Hematopoietic multipotent progenitor cell treated with erythropoietin and hydrocortisone succinate and interleukin-3 and kit ligand, for 8 days (in vitro differentiated cells): ENCODE results near the gene DNER.
"Not testable (repeated sequence)": the region's sequence is repeated elsewhere in the genome, so short reads cannot be mapped to it uniquely, and the experiment has no call there.

Experiments used
- DNase-seq: peaks from one replicate; pipeline ENCODE4 v3.0.0-alpha.2; 2015

Gene DNER

GRCh38 chr2:229376866-229377265 is 337.5 kb downstream of the DNER start:
- DNase-seq = no peak

- DNase-seq = no peak
Observed at GRCh38 chr2:229375251-229375650, 339.1 kb downstream of the DNER start.

DNA sequence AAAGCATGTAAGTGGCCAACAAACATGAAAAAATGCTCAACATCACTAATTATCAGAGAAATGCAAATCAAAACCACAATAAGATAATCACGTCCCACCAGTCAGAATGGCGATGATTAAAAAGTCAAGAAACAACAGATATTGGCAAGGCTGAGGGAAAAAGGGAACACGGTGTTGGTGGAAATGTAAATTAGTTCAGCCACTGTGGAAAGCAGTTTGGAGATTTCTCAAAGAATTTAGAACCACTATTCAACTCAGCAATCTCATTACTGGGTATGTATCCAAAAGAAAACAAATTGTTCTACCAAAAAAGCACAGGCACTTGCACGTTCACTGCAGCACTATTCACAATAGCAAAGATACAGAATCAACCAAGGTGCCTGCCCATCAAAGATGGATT is 341.0 kb downstream of the DNER start:
- not testable (repeated sequence) for DNase-seq

- no peak for DNase-seq
Observed at GRCh38 chr2:229372207-229372606, 342.1 kb downstream of the DNER start.

GRCh38 chr2:229371086-229371485 is 343.3 kb downstream of the DNER start:
- DNase-seq = no peak

- DNase-seq = no peak
Observed at GRCh38 chr2:229370509-229370908, 343.8 kb downstream of the DNER start.

DNA sequence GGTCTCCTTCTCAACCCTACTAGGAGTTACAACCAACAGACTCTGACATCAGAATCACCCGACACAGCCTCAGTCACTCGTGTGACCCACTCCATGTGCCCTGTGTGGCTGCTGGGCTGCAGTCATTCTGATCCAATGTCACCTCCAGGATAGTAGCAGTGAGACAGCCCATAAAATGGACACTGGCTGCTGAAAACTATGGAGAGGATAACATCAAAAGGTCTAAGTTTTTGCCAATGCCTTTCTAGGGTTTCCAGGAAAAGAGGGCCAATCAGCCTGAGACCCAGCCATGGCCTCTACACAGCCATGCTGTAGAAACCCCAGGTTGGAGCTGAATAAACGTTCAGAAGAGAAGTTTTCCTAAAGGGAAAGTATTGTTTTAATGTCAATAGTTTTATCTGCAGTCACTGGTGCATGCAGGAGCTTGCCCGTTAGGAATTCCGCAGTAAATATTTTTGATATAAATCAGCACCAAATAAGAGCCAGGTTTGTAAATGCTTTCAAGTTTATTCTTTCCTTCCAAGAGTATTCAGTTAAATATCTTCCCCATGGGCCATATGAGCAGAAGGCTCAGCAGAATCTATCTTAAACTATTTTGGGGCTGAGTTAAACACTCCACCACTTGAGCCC is 351.1 kb downstream of the DNER start:
- DNase-seq = no peak

- DNase-seq = no peak
Observed at GRCh38 chr2:229350883-229351282, 363.5 kb downstream of the DNER start.

- no peak for DNase-seq
Observed at GRCh38 chr2:229350117-229350805, 364.1 kb downstream of the DNER start.

DNA sequence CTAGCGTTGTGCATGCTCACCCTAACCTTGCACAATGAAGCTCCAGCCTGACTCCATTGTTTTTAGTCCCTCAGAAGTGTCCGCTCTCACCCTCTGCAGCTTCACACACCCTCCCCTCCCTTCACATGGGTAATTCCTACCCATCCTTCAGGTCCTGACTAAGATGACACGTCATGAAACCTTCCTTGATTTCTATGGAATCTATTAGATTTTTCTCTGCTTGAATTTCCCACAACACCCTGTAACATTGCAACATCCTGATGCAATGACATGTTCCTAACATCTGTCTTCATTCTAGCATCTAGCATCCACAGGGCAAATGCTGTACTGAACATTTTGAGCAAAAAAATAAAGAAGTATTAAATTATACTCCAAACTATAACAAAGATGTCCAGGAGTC is 366.2 kb downstream of the DNER start:
- DNase-seq = no peak

GRCh38 chr2:229346816-229347540 is 367.4 kb downstream of the DNER start:
- no peak for DNase-seq

DNA sequence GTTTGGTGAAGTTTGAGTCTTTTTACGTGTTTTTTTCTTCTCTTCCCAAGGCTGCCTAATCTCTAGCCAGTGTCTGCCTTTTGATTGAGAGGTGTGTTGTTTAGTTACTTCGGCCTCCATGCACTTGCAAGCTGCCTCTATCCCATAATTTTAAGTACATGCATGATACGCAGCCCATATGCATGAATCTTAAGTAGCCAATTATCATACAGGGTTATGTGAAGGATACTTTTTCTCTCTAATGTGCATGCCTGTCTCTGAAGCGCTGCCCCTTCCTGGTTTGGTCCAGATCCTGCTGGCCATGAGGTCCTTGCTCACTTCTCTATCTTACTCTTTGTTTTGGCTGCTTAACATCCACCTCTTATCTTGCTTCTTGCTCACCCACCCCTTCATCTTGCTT is 369.4 kb downstream of the DNER start:
- DNase-seq = no peak

GRCh38 chr2:229344151-229344551 is 370.2 kb downstream of the DNER start:
- DNase-seq = no peak

- DNase-seq = no peak
Observed at GRCh38 chr2:229343661-229344060, 370.7 kb downstream of the DNER start.

GRCh38 chr2:229342376-229342775 is 372.0 kb downstream of the DNER start:
- DNase-seq = no peak

GRCh38 chr2:229340086-229340760 is 374.1 kb downstream of the DNER start:
- no peak for DNase-seq

DNA sequence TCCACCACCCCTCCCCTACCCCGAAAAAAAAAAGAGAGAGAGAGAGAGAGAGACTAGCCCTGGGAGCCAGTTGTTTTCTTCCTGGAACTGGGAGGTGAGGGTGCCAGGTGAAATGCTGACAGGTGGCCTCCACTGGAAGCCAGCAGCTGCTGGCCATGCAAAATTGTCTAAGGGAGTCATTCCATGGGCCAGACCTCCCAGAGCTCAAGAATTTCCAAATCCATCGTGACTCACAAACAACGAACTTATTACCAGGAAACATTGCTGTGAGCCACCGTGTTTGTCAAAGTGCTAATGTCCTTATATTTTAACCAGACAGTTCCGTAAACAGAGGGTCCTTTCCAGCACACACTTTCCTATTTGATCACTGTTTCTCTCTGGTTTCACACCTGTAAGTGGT is 374.7 kb downstream of the DNER start:
- no peak for DNase-seq

DNA sequence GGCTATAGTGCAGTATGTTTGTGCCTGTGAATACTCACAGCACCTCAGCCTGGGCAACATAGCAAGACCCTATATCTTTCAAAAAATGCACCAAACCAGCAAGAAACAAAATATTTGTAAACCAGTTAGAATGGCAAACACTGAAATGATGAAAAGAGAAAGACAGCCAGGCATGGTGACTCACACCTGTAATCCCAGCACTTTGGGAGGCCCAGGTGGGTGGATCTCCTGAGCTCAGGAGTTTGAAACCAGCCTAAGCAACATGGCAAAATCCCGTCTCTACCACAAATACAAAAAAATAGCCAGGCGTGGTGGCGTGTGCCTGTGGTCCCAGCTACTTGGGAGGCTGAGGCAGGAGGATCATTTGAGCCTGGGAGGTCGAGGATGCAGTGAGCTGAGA is 375.2 kb downstream of the DNER start:
- not testable (repeated sequence) for DNase-seq

GRCh38 chr2:229335877-229336346 is 378.4 kb downstream of the DNER start:
- no peak for DNase-seq

DNA sequence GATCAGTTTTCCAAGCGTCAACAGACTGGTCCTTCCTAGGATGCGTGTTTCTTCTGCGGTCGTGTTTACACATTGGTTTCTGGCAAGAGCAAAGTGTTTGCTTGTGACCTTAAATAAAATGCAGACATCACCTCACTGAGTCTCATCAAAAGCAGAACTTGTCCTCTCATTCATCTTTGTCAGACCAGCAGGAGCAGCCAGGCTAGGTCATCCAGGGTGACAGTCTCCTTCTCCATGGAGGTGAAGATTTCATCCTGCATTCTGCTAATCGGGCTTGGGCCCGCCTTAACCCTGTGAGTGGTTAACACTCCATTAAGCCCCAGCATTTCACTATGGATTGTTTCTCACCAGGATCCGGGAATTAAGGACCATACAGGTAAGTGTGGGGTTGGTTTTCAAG is 379.0 kb downstream of the DNER start:
- no peak for DNase-seq

DNA sequence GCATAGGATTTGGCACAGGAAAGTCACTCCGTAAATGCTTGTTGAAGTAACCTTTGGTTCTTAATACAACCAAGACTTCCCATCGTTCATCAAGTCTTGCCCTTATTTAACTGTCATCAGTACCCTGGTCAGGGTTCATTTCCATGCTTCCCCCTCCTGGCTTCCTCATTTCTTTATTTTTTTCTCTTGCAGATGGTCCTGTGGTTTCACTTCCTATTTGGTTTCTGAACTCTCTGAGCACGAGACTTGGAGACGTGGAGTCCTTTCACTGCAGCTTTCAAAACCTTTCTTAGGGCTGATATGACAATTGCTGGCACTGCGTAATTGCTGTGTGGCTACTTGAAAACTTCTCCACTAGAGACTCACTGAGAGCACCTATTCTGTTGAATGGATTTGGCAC is 383.4 kb downstream of the DNER start:
- no peak for DNase-seq

DNA sequence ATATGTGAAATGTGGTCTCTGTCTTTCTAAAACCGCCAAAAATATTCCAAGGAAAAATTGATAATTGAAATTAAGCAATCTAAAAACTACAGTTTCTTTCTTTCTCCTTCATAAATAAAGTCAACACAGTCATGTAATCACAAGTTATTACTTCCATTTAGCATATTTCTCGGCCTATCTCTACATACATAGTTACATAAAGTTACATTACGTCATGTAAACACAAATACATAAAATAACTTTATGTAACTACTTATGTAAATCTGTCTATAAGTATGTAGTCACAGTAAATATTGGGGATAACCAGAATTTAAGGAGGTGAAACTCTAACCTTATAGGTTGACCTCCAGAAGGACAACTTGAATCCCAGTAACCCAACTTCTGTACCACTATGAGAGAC is 394.8 kb downstream of the DNER start:
- no peak for DNase-seq

GRCh38 chr2:229314117-229314516 is 400.2 kb downstream of the DNER start:
- no peak for DNase-seq

GRCh38 chr2:229313591-229313990 is 400.8 kb downstream of the DNER start:
- DNase-seq = no peak
